K562 (cell line): ENCODE results near the gene RER1. TPM values are rescaled to one million over a fixed set of nuclear protein-coding genes. Genes with fewer than 3 reads are reported as not detected.

Source experiments
- ATAC-seq: fragments of 200-7000 bp; cut with Tn5 transposase; 3 replicates; pipeline ENCODE4 v1.9.1; 2020; ENCODE audit warnings: moderate library complexity
- BruUV-seq: library from RNA; stranded (reverse); fragments of 400-500 nt; replicated peaks from 2 replicates; lab custom pipeline; 2021; lab: Mats Ljungman, UMichigan
- CTCF ChIA-PET: fragments of 300-600 bp; formaldehyde crosslinking; extraction: SDS; loops from one replicate; lab custom pipeline; 2021; ENCODE audit warnings: low intra/inter-chr PET ratio; lab: Yijun Ruan, JAX
- POLR2A ChIA-PET: fragments of 300-600, 350-650 bp; sonication (Branson Sonifier 250); formaldehyde crosslinking; extraction: SDS; loops from one replicate; lab custom pipeline; 2021; ENCODE audit warnings: antibody characterized with exemption, inconsistent platforms; lab: Yijun Ruan, JAX
- DNase-seq, 4 experiments: peaks; one replicate each; pipeline versions ENCODE4 v3.0.0 to v3.0.0-alpha.2; 2011 to 2018; ENCODE audit warnings: low spot score in 3 of 4, mixed read lengths in 3 of 4; ENCODE audit errors: extremely low read depth in 1 of 4
- FAIRE-seq: peaks from 2 replicates; lab custom pipeline; 2011; peaks lifted over from hg19 to GRCh38; lab: Jason Lieb, UNC
- H2AFZ ChIP-seq: 2 replicates; pipeline ENCODE4 v1.6.0; 2011; ENCODE audit warnings: low read depth, low read length, control low read depth, inconsistent platforms
- H3K27ac ChIP-seq: fragments of 200-600 bp; 3 replicates; pipeline ENCODE4 v1.8.0; 2011; ENCODE audit warnings: low read depth, mild to moderate bottlenecking, control low read depth, inconsistent platforms, low read length, moderate library complexity, mixed read lengths; ENCODE audit errors: extremely low read depth
- H3K27me3 ChIP-seq, 2 experiments: fragments of 300-600 bp in 1 of 2; 2 replicates in 1 of 2; 3 replicates in 1 of 2; pipeline versions ENCODE4 v1.6.0 to v1.8.0; 2011; ENCODE audit warnings: inconsistent platforms in 2 of 2, low read length in 2 of 2, mild to moderate bottlenecking in 1 of 2, mixed read lengths in 1 of 2, moderate library complexity in 1 of 2; ENCODE audit not compliant: control insufficient read depth in 2 of 2, insufficient read depth in 2 of 2
- H3K36me3 ChIP-seq: fragments of 300-600 bp; 3 replicates; pipeline ENCODE4 v1.8.0; 2011; ENCODE audit warnings: mild to moderate bottlenecking, low read length, inconsistent platforms; ENCODE audit not compliant: control insufficient read depth, insufficient read depth
- H3K4me1 ChIP-seq, 2 experiments: fragments of 200-600 bp in 1 of 2; replicated peaks in 1 of 2; 2 replicates in 1 of 2; 3 replicates in 1 of 2; pipeline versions ENCODE4 v1.5.1 to v1.8.0; 2011; ENCODE audit warnings: inconsistent platforms in 2 of 2, low read length in 2 of 2, mild to moderate bottlenecking in 1 of 2, mixed read lengths in 1 of 2, moderate library complexity in 1 of 2; ENCODE audit not compliant: control insufficient read depth in 2 of 2, insufficient read depth in 2 of 2
- H3K4me2 ChIP-seq: 2 replicates; pipeline ENCODE4 v1.6.1; 2011; ENCODE audit warnings: low read length, control low read depth, inconsistent platforms, mixed read lengths; ENCODE audit not compliant: insufficient read depth
- H3K4me3 ChIP-seq: fragments of 200-600 bp; sonication (generic), shearing (Covaris generic); 2 replicates; pipeline ENCODE4 v1.5.1; 2016; ENCODE audit warnings: control low read depth, inconsistent platforms
- H3K79me2 ChIP-seq: fragments of 200-600 bp; 3 replicates; pipeline ENCODE4 v1.8.0; 2011; ENCODE audit warnings: low read length, inconsistent platforms; ENCODE audit not compliant: control insufficient read depth, insufficient read depth
- H3K9ac ChIP-seq, 2 experiments: 2 replicates each; pipeline versions ENCODE4 v1.6.0 to v1.6.1; 2011; ENCODE audit warnings: low read depth in 2 of 2, low read length in 2 of 2, control low read depth in 1 of 2, inconsistent platforms in 1 of 2, mild to moderate bottlenecking in 1 of 2, mixed read lengths in 1 of 2; ENCODE audit not compliant: insufficient read depth in 1 of 2
- H3K9me1 ChIP-seq: one replicate; pipeline ENCODE4 v1.6.0; 2011; ENCODE audit warnings: inconsistent platforms, mild to moderate bottlenecking, low read length, moderate library complexity; ENCODE audit not compliant: control insufficient read depth, insufficient read depth
- H3K9me3 ChIP-seq: replicated peaks from 2 replicates; pipeline ENCODE4 v1.5.1; 2011; ENCODE audit warnings: low read depth, low read length, inconsistent platforms; ENCODE audit not compliant: control insufficient read depth, insufficient read depth
- H4K20me1 ChIP-seq: replicated peaks from 2 replicates; pipeline ENCODE4 v1.6.1; 2011; ENCODE audit warnings: low read length, inconsistent platforms, mixed read lengths; ENCODE audit not compliant: control insufficient read depth, insufficient read depth
- MAFF ChIP-seq: IDR thresholded peaks from 2 replicates; pipeline ENCODE4 v1.6.1; 2012; ENCODE audit warnings: low read length, improper control_type of control experiment
- POLR2B ChIP-seq: fragments of 450-650 bp; IDR thresholded peaks from 2 replicates; pipeline ENCODE4 v1.6.1; 2018; ENCODE audit warnings: low read depth; ENCODE audit not compliant: partially characterized antibody
- TAF1 ChIP-seq: IDR thresholded peaks from 2 replicates; pipeline ENCODE4 v1.6.1; 2011; ENCODE audit warnings: mild to moderate bottlenecking, low read length, moderate library complexity; ENCODE audit not compliant: insufficient read depth, control insufficient read depth, severe bottlenecking; ENCODE audit errors: extremely low read depth
- WGBS: fragments of 100-300 bp; shearing (Covaris generic); methylation state at CpG from one replicate; pipeline ENCODE4 v1.1.6; 2016; ENCODE audit warnings: low coverage, mixed read lengths; ENCODE audit not compliant: insufficient coverage; ENCODE audit errors: missing lambda C conversion rate; 5-methylcytosine and 5-hydroxymethylcytosine counted together
- in situ Hi-C: fragments of 300-500 bp; cut with MboI; formaldehyde crosslinking; loops from 4 replicates; pipeline ENCODE4 v1.15.0; 2018; ENCODE audit warnings: inconsistent platforms, mixed read lengths
- intact Hi-C: fragments of 100-400 bp; cut with micrococcal nuclease; formaldehyde crosslinking; loops from 2 replicates; pipeline ENCODE4 v1.14.2; 2022
- polyA plus RNA-seq, 8 experiments: library from polyadenylated mRNA; depleted of rRNA in 4 of 8; stranded (reverse) in 5 of 8; unstranded in 3 of 8; fragments of >200 nt; fragmentation: Nextera tagmentation in 2 of 8; fragmentation: Illumina TruSeq in 1 of 8; extraction: Ambion mirVana in 2 of 8; extraction: Trizol in 1 of 8; gene quantifications; 2 replicates each; pipeline versions ENCODE4 v1.2.1 to v1.2.3, GENCODE V29; 2011 to 2014; ENCODE audit warnings: inconsistent platforms in 1 of 8, missing spikeins in 1 of 8
- total RNA-seq, 7 experiments: library from RNA; depleted of rRNA in 6 of 7; stranded (reverse); fragments of >200 nt in 6 of 7; fragmentation: Illumina TruSeq in 2 of 7; extraction: Trizol in 2 of 7; gene quantifications; 2 replicates each; pipeline versions ENCODE4 v1.2.1 to v1.2.3, GENCODE V29; 2011 to 2021; ENCODE audit warnings: low replicate concordance in 1 of 7
- TF ChIP-seq, protein P1 (sequence below), 2 experiments: IDR thresholded peaks in 1 of 2; conservative IDR thresholded peaks in 1 of 2; 2 replicates each; pipeline ENCODE4 v1.6.1; 2016; ENCODE audit warnings: low read depth in 2 of 2, mild to moderate bottlenecking in 1 of 2, missing compliant biosample characterization in 1 of 2, missing genetic modification characterization in 1 of 2, moderate library complexity in 1 of 2
- TF ChIP-seq, protein P2 (sequence below): fragments of 250-450 bp; sonication (Bioruptor Pico); IDR thresholded peaks from 2 replicates; pipeline ENCODE4 v1.9.0; 2021; ENCODE audit warnings: mild to moderate bottlenecking, inconsistent platforms

Gene RER1
- total and polyA plus RNA-seq, 9 of the 15 experiments (the other 6 are each of a cell fraction or from before 2014, with no cell fraction given): 19.6 to 354 (median 183) TPM

- no peak for FAIRE-seq
- TF ChIP-seq, protein P1, sequence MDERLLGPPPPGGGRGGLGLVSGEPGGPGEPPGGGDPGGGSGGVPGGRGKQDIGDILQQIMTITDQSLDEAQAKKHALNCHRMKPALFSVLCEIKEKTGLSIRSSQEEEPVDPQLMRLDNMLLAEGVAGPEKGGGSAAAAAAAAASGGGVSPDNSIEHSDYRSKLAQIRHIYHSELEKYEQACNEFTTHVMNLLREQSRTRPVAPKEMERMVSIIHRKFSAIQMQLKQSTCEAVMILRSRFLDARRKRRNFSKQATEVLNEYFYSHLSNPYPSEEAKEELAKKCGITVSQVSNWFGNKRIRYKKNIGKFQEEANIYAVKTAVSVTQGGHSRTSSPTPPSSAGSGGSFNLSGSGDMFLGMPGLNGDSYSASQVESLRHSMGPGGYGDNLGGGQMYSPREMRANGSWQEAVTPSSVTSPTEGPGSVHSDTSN (CRISPR knock-in tag; IDR thresholded peaks at IDR 0.05; ENCODE audit: low read depth): no peak
- TF ChIP-seq, protein P1 (tag; conservative IDR thresholded peaks at IDR 0.05; ENCODE audit: low read depth): no peak
- TF ChIP-seq MAFF (no peak), TAF1 (no peak), POLR2B (no peak)
- TF ChIP-seq, protein P2, sequence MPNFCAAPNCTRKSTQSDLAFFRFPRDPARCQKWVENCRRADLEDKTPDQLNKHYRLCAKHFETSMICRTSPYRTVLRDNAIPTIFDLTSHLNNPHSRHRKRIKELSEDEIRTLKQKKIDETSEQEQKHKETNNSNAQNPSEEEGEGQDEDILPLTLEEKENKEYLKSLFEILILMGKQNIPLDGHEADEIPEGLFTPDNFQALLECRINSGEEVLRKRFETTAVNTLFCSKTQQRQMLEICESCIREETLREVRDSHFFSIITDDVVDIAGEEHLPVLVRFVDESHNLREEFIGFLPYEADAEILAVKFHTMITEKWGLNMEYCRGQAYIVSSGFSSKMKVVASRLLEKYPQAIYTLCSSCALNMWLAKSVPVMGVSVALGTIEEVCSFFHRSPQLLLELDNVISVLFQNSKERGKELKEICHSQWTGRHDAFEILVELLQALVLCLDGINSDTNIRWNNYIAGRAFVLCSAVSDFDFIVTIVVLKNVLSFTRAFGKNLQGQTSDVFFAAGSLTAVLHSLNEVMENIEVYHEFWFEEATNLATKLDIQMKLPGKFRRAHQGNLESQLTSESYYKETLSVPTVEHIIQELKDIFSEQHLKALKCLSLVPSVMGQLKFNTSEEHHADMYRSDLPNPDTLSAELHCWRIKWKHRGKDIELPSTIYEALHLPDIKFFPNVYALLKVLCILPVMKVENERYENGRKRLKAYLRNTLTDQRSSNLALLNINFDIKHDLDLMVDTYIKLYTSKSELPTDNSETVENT (CRISPR knock-in tag): no peak
- no peak overlapping the region for H3K4me2 ChIP-seq
- H3K27ac ChIP-seq: no peak overlapping the region
- ChIA-PET CTCF (no interaction called here), POLR2A (no interaction called here)
- no peaks in the 10 kb centered on the region; the same call in 1 of the 2 replicates for H4K20me1 ChIP-seq
- no peak overlapping the region for H3K9ac ChIP-seq
- no peaks in the 10 kb centered on the region for H3K79me2 ChIP-seq
- in situ Hi-C loops: no loop called here
- no peak overlapping the region for H2AFZ ChIP-seq
- H3K36me3 ChIP-seq: no peaks in the 10 kb centered on the region
- intact Hi-C loops: no loop called here
- peaks cover 0 to 36% of the 10 kb centered on the region in 2 experiments; a peak in 1 of 5 replicates for H3K4me1 ChIP-seq
- no peak for DNase-seq
- no peaks in the 10 kb centered on the region for H3K9me3 ChIP-seq
- WGBS: 3% methylated on average over 14 of the region's 14 CpGs
- H3K27me3 ChIP-seq: peaks cover 21 to 70% of the 10 kb centered on the region in 2 experiments; a peak in 4 of 5 replicates
- no peaks in the 10 kb centered on the region for H3K9me1 ChIP-seq
- H3K4me3 ChIP-seq: no peak overlapping the region
- BruUV-seq: no TSS peak
- no peak for ATAC-seq
Observed at GRCh38 chr1:2438641-2439040, 47.0 kb downstream of the RER1 start.
